CD4-positive, alpha-beta T cell treated with Interleukin-17A for 1 hour (primary cell): Measurements from ENCODE around the gene VSX1.

Experiments used
- DNase-seq: peaks from one replicate; pipeline ENCODE4 v3.0.0-alpha.2; 2020

The VSX1 gene

GRCh38 chr20:25081730-25082497 lies at the start of gene VSX1:
Gene VSX1 (minus strand): TSS chr20:25082141. CDS start chr20:25082096, 45 bp downstream.
- no peak for DNase-seq

GRCh38 chr20:25129908-25130307 lies 48.0 kb upstream of the VSX1 start:
- no peak for DNase-seq

- DNase-seq, result no peak
Measured at GRCh38 chr20:25129428-25129827, 47.5 kb upstream of the VSX1 start.

GRCh38 chr20:25128649-25129048 lies 46.7 kb upstream of the VSX1 start:
- no peak for DNase-seq

GRCh38 chr20:25127761-25128537 lies 46.0 kb upstream of the VSX1 start:
- no peak for DNase-seq

- no peak for DNase-seq
Measured at GRCh38 chr20:25126204-25127029, 44.5 kb upstream of the VSX1 start.

- DNase-seq, result no peak
Measured at GRCh38 chr20:25125636-25126035, 43.7 kb upstream of the VSX1 start.

- DNase-seq, result no peak
Measured at GRCh38 chr20:25120920-25121319, 39.0 kb upstream of the VSX1 start.

GRCh38 chr20:25120457-25120856 lies 38.5 kb upstream of the VSX1 start:
- no peak for DNase-seq

- DNase-seq, result no peak
Measured at GRCh38 chr20:25118529-25118928, 36.6 kb upstream of the VSX1 start.

- no peak for DNase-seq
Measured at GRCh38 chr20:25117990-25118389, 36.0 kb upstream of the VSX1 start.

GRCh38 chr20:25116739-25117458 lies 35.0 kb upstream of the VSX1 start:
- DNase-seq, result no peak

GRCh38 chr20:25103526-25103925 lies 21.6 kb upstream of the VSX1 start:
- no peak for DNase-seq

- no peak for DNase-seq
Measured at GRCh38 chr20:25100914-25101313, 19.0 kb upstream of the VSX1 start.

- DNase-seq, result no peak
Measured at GRCh38 chr20:25099601-25100140, 17.7 kb upstream of the VSX1 start.

GRCh38 chr20:25097498-25097897 lies 15.6 kb upstream of the VSX1 start:
- DNase-seq, result no peak

- peak; percentile 82 for DNase-seq
Measured at GRCh38 chr20:25090492-25091429, 8.8 kb upstream of the VSX1 start.

GRCh38 chr20:25089662-25090061 lies 7.7 kb upstream of the VSX1 start:
- DNase-seq, result no peak

- no peak for DNase-seq
Measured at GRCh38 chr20:25089096-25089495, 7.2 kb upstream of the VSX1 start.

GRCh38 chr20:25088267-25088666 lies 6.3 kb upstream of the VSX1 start:
- DNase-seq, result no peak
